Prostate gland (tissue), 2 donors: ENCODE measurements around the gene KLHL2.

Experiments
- POLR2A ChIP-seq: fragments of 450-650 bp; IDR thresholded peaks from one replicate; pipeline ENCODE4 v1.6.1; 2016; ENCODE audit warnings: antibody characterized with exemption, mild to moderate bottlenecking
- POLR2AphosphoS5 ChIP-seq: sonication (generic); formaldehyde crosslinking; IDR thresholded peaks from one replicate; pipeline ENCODE4 v1.6.1; 2017; ENCODE audit warnings: antibody characterized with exemption
- TF ChIP-seq, protein P1 (sequence below), 4 experiments: fragments of 200-600 bp in 2 of 4; fragments of 450-650 bp in 2 of 4; sonication (generic) in 2 of 4; IDR thresholded peaks; 1 replicate in 3 of 4; 2 replicates in 1 of 4; pipeline ENCODE4 v1.5.1; 2016 to 2019; ENCODE audit warnings: antibody characterized with exemption in 4 of 4, mild to moderate bottlenecking in 2 of 4, moderate library complexity in 2 of 4

DNA sequence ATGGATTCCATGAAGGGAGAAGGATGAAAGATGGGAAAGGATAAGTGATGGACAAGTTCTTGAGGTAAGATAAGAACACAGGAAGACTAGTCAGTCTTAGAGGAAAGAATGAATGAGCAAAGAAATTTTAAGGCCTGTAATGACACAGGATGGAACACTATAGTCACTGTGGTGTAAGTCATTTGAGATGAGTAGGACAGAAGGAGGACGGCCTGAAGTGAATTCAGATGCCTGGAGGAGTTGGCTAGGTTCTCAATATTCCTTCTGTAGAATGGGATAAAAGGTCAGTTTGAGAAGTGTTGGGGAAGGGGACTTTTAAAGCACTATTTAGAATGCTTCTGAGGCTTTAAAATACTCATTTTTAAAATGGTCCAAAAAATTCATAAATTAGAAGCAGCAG lies 124.0 kb downstream of the KLHL2 start:
- TF ChIP-seq, protein P1, sequence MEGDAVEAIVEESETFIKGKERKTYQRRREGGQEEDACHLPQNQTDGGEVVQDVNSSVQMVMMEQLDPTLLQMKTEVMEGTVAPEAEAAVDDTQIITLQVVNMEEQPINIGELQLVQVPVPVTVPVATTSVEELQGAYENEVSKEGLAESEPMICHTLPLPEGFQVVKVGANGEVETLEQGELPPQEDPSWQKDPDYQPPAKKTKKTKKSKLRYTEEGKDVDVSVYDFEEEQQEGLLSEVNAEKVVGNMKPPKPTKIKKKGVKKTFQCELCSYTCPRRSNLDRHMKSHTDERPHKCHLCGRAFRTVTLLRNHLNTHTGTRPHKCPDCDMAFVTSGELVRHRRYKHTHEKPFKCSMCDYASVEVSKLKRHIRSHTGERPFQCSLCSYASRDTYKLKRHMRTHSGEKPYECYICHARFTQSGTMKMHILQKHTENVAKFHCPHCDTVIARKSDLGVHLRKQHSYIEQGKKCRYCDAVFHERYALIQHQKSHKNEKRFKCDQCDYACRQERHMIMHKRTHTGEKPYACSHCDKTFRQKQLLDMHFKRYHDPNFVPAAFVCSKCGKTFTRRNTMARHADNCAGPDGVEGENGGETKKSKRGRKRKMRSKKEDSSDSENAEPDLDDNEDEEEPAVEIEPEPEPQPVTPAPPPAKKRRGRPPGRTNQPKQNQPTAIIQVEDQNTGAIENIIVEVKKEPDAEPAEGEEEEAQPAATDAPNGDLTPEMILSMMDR (IDR thresholded peaks at IDR 0.05): no peak
- TF ChIP-seq POLR2A: no peak
- TF ChIP-seq POLR2AphosphoS5: no peak
